IMR-90 (cell line): ENCODE data around the gene CACNA1G. TPM values are rescaled to one million over a fixed set of nuclear protein-coding genes. Genes with fewer than 3 reads are reported as not detected.

ENCODE experiments used
- ATAC-seq: fragments of 200-7000 bp; cut with Tn5 transposase; 2 replicates; pipeline ENCODE4 v1.9.1; 2020; ENCODE audit warnings: low read depth, mild to moderate bottlenecking, moderate library complexity
- BruUV-seq: library from RNA; stranded (reverse); fragments of 400-500 nt; replicated peaks from 2 replicates; lab custom pipeline; 2021; lab: Mats Ljungman, UMichigan
- CTCF ChIA-PET: fragments of 300-600 bp; formaldehyde crosslinking; extraction: SDS; loops from one replicate; lab custom pipeline; 2021; ENCODE audit warnings: antibody characterized with exemption; lab: Yijun Ruan, JAX
- POLR2A ChIA-PET: fragments of 300-600 bp; sonication (Branson Sonifier 250); formaldehyde crosslinking; loops from one replicate; lab custom pipeline; 2022; ENCODE audit warnings: antibody characterized with exemption; ENCODE audit not compliant: unreplicated experiment; lab: Charles Lee
- DNase-seq: peaks from one replicate; pipeline ENCODE4 v3.0.0; 2013
- H2AFZ ChIP-seq: replicated peaks from 2 replicates; pipeline ENCODE3; 2013; ENCODE audit warnings: low read length, mild to moderate bottlenecking; ENCODE audit not compliant: poor library complexity
- H2AK5ac ChIP-seq: 2 replicates; pipeline ENCODE4 v1.6.1; 2013; ENCODE audit warnings: low read depth, low read length, inconsistent platforms
- H2AK9ac ChIP-seq: replicated peaks from 2 replicates; pipeline ENCODE3; 2013; ENCODE audit warnings: mild to moderate bottlenecking, low read depth, low read length, moderate library complexity; ENCODE audit not compliant: poor library complexity
- H2BK120ac ChIP-seq: 2 replicates; pipeline ENCODE4 v1.6.1; 2013; ENCODE audit warnings: low read depth, low read length, inconsistent platforms
- H2BK15ac ChIP-seq: 3 replicates; pipeline ENCODE4 v1.6.1; 2013; ENCODE audit warnings: low read depth, low read length, inconsistent platforms
- H2BK20ac ChIP-seq: 2 replicates; pipeline ENCODE4 v1.6.1; 2013; ENCODE audit warnings: low read depth, mild to moderate bottlenecking, inconsistent platforms, low read length, moderate library complexity
- H2BK5ac ChIP-seq: 2 replicates; pipeline ENCODE4 v1.6.1; 2013; ENCODE audit warnings: mild to moderate bottlenecking, low read depth, low read length, inconsistent platforms; ENCODE audit not compliant: poor library complexity, severe bottlenecking
- H3K14ac ChIP-seq: replicated peaks from 2 replicates; pipeline ENCODE4 v1.6.1; 2013; ENCODE audit warnings: low read depth, low read length, inconsistent platforms
- H3K18ac ChIP-seq: 2 replicates; pipeline ENCODE4 v1.6.1; 2013; ENCODE audit warnings: low read depth, low read length, control low read depth
- H3K23ac ChIP-seq: 2 replicates; pipeline ENCODE4 v1.6.1; 2013; ENCODE audit warnings: low read depth, low read length, inconsistent platforms
- H3K27ac ChIP-seq: 2 replicates; pipeline ENCODE4 v1.5.1; 2013; ENCODE audit warnings: mild to moderate bottlenecking, control low read depth, low read length; ENCODE audit not compliant: insufficient read depth
- H3K27me3 ChIP-seq: 2 replicates; pipeline ENCODE4 v1.6.1; 2013; ENCODE audit warnings: low read length; ENCODE audit not compliant: control insufficient read depth, insufficient read depth
- H3K36me3 ChIP-seq: 2 replicates; pipeline ENCODE4 v1.6.1; 2013; ENCODE audit warnings: low read length, mixed read lengths; ENCODE audit not compliant: control insufficient read depth, insufficient read depth
- H3K4ac ChIP-seq: 2 replicates; pipeline ENCODE4 v1.6.1; 2013; ENCODE audit warnings: low read depth, low read length, inconsistent platforms
- H3K4me1 ChIP-seq: 2 replicates; pipeline ENCODE4 v1.6.1; 2013; ENCODE audit warnings: low read length, mixed read lengths; ENCODE audit not compliant: control insufficient read depth, insufficient read depth
- H3K4me2 ChIP-seq: 2 replicates; pipeline ENCODE4 v1.6.1; 2013; ENCODE audit warnings: low read depth, mild to moderate bottlenecking, control low read depth, low read length, moderate library complexity
- H3K4me3 ChIP-seq: 2 replicates; pipeline ENCODE4 v1.5.1; 2013; ENCODE audit warnings: low read depth, mild to moderate bottlenecking, control low read depth, low read length, moderate library complexity; ENCODE audit not compliant: insufficient read depth
- H3K56ac ChIP-seq: 2 replicates; pipeline ENCODE4 v1.6.1; 2013; ENCODE audit warnings: low read length, inconsistent platforms; ENCODE audit not compliant: insufficient read depth; ENCODE audit errors: extremely low read depth
- H3K79me1 ChIP-seq, 2 experiments: 2 replicates each; pipeline ENCODE4 v1.6.1; 2013; ENCODE audit warnings: low read length in 2 of 2, inconsistent platforms in 1 of 2, low read depth in 1 of 2
- H3K9ac ChIP-seq: 2 replicates; pipeline ENCODE4 v1.6.1; 2013; ENCODE audit warnings: low read depth, low read length, control low read depth
- H3K9me1 ChIP-seq: 2 replicates; pipeline ENCODE4 v1.6.1; 2013; ENCODE audit warnings: low read length, inconsistent platforms; ENCODE audit not compliant: insufficient read depth
- H3K9me3 ChIP-seq: 2 replicates; pipeline ENCODE4 v1.6.1; 2013; ENCODE audit warnings: low read length; ENCODE audit not compliant: control insufficient read depth, insufficient read depth
- H4K20me1 ChIP-seq: 2 replicates; pipeline ENCODE4 v1.6.1; 2013; ENCODE audit warnings: low read length, inconsistent platforms; ENCODE audit not compliant: insufficient read depth
- H4K5ac ChIP-seq: 2 replicates; pipeline ENCODE4 v1.6.1; 2013; ENCODE audit warnings: mild to moderate bottlenecking, low read depth, low read length, control low read depth
- H4K8ac ChIP-seq, 2 experiments: 2 replicates each; pipeline ENCODE4 v1.6.1; 2013; ENCODE audit warnings: low read depth in 2 of 2, low read length in 2 of 2, control low read depth in 1 of 2, inconsistent platforms in 1 of 2
- H4K91ac ChIP-seq: 2 replicates; pipeline ENCODE4 v1.6.1; 2013; ENCODE audit warnings: low read depth, low read length, inconsistent platforms; ENCODE audit not compliant: insufficient read depth
- BHLHE40 ChIP-seq: fragments of 150-350 bp; IDR thresholded peaks from 2 replicates; pipeline ENCODE4 v1.6.1; 2016; ENCODE audit warnings: mild to moderate bottlenecking, low read depth, low read length
- MAFK ChIP-seq: IDR thresholded peaks from 2 replicates; pipeline ENCODE4 v1.6.1; 2012; ENCODE audit warnings: low read depth, low read length, improper control_type of control experiment
- MAZ ChIP-seq: IDR thresholded peaks from 2 replicates; pipeline ENCODE4 v1.6.1; 2012; ENCODE audit warnings: low read depth, mild to moderate bottlenecking, low read length, improper control_type of control experiment, moderate library complexity, borderline replicate concordance
- POLR2A ChIP-seq: IDR thresholded peaks from 2 replicates; pipeline ENCODE4 v1.6.1; 2012; ENCODE audit warnings: mild to moderate bottlenecking, low read depth, low read length
- RAD21 ChIP-seq: IDR thresholded peaks from 2 replicates; pipeline ENCODE4 v1.6.1; 2012; ENCODE audit warnings: low read length, improper control_type of control experiment
- RFX5 ChIP-seq: IDR thresholded peaks from 2 replicates; pipeline ENCODE4 v1.8.0; 2012; ENCODE audit warnings: low read depth, mild to moderate bottlenecking, low read length, moderate library complexity
- SMC3 ChIP-seq: fragments of 150-350 bp; IDR thresholded peaks from 2 replicates; pipeline ENCODE4 v1.6.1; 2016; ENCODE audit warnings: low read depth, mild to moderate bottlenecking, antibody characterized with exemption, low read length, moderate library complexity
- WGBS, 2 experiments: methylation state at CpG; one replicate each; pipeline versions ENCODE4 v1.1.5 to v1.1.7; 2013; ENCODE audit warnings: missing lambda C conversion rate in 2 of 2; ENCODE audit not compliant: insufficient read length in 1 of 2; ENCODE audit errors: extremely low coverage in 2 of 2; 5-methylcytosine and 5-hydroxymethylcytosine counted together
- dilution Hi-C: fragments of 300-500 bp; cut with HindIII; formaldehyde crosslinking; loops from one replicate; pipeline ENCODE4 v1.14.3; 2018; ENCODE audit warnings: low sequenced_read_pairs; ENCODE audit not compliant: unreplicated experiment
- in situ Hi-C: fragments of 300-500 bp; cut with MboI; formaldehyde crosslinking; loops from 3 replicates; pipeline ENCODE4 v1.14.3; 2019; ENCODE audit warnings: low sequenced_read_pairs, inconsistent platforms, mixed read lengths
- intact Hi-C: fragments of 100-400 bp; cut with micrococcal nuclease; formaldehyde crosslinking; loops from 2 replicates; pipeline ENCODE4 v1.10.0; 2022
- polyA plus RNA-seq, 3 experiments: library from polyadenylated mRNA; depleted of rRNA; stranded (reverse); fragments of >200 nt; gene quantifications; 2 replicates each; pipeline ENCODE4 v1.2.3, GENCODE V29; 2012; ENCODE audit warnings: low replicate concordance in 1 of 3
- total RNA-seq: library from RNA; depleted of rRNA; stranded (reverse); fragments of >200 nt; gene quantifications from 2 replicates; pipeline ENCODE4 v1.2.3, GENCODE V29; 2012

Gene CACNA1G
- total and polyA plus RNA-seq, 2 of the 4 experiments (the other 2 are of a cell fraction): under 0.01 to 0.03 TPM

- intact Hi-C loops (no loop called here), in situ Hi-C loops (no loop called here), dilution Hi-C loops (no loop called here)
- no peak overlapping the region for H3K4me2 ChIP-seq
- no peak overlapping the region for H2AK5ac ChIP-seq
- no peaks in the 10 kb centered on the region for H3K36me3 ChIP-seq
- no peaks in the 10 kb centered on the region for H3K9me1 ChIP-seq
- no peak overlapping the region for H4K5ac ChIP-seq
- no peak overlapping the region for H3K14ac ChIP-seq
- no peak overlapping the region for H2AFZ ChIP-seq
- ChIA-PET CTCF (no interaction called here), POLR2A (no interaction called here)
- no peak overlapping the region for H2AK9ac ChIP-seq
- ATAC-seq: no peak
- H2BK20ac ChIP-seq: no peak overlapping the region
- H3K18ac ChIP-seq: no peak overlapping the region
- no peaks in the 10 kb centered on the region for H4K20me1 ChIP-seq
- peaks cover 10% of the 10 kb centered on the region for H3K27me3 ChIP-seq
- no peak overlapping the region for H3K23ac ChIP-seq
- no CpG with 5 or more reads among the region's 4 CpGs for WGBS, 2 experiments
- no peak overlapping the region for H3K9ac ChIP-seq
- no peak overlapping the region for H2BK15ac ChIP-seq
- no peak overlapping the region for H3K4me3 ChIP-seq
- H3K79me1 ChIP-seq: no peaks in the 10 kb centered on the region
- DNase-seq: no peak
- no peak overlapping the region for H3K4ac ChIP-seq
- H2BK120ac ChIP-seq: no peak overlapping the region
- no peak overlapping the region for H4K8ac ChIP-seq
- H2BK5ac ChIP-seq: no peak overlapping the region
- BruUV-seq: no TSS peak
- no peaks in the 10 kb centered on the region for H3K9me3 ChIP-seq
- no peak for TF ChIP-seq MAFK
- TF ChIP-seq RAD21: no peak
- TF ChIP-seq POLR2A: no peak
- no peak for TF ChIP-seq RFX5
- TF ChIP-seq BHLHE40: no peak
- TF ChIP-seq SMC3: no peak
- TF ChIP-seq MAZ: no peak
- H3K4me1 ChIP-seq: peaks cover 2% of the 10 kb centered on the region
- no peak overlapping the region for H3K27ac ChIP-seq
- H3K56ac ChIP-seq: no peak overlapping the region
- no peak overlapping the region for H4K91ac ChIP-seq
Observed at GRCh38 chr17:50517011-50517410, 43.5 kb upstream of the CACNA1G start.
